H1 (cell line): ENCODE results near the gene GPR135.

Source experiments
- CBX5 ChIP-seq: fragments of 300-800, 300-1000 bp; sonication (generic); IDR thresholded peaks from 2 replicates; pipeline ENCODE4 v1.7.1; 2016; ENCODE audit warnings: antibody characterized with exemption, low read length, low read depth
- EGR1 ChIP-seq: IDR thresholded peaks from 2 replicates; pipeline ENCODE4 v1.6.1; 2011; ENCODE audit warnings: low read depth, low read length, borderline replicate concordance
- FOSL1 ChIP-seq: IDR thresholded peaks from 2 replicates; pipeline ENCODE4 v1.6.1; 2011; ENCODE audit warnings: mild to moderate bottlenecking, low read depth, low read length, moderate library complexity; ENCODE audit not compliant: insufficient read depth
- MAX ChIP-seq: IDR thresholded peaks from 2 replicates; pipeline ENCODE4 v1.6.1; 2012; ENCODE audit warnings: inconsistent platforms
- TF ChIP-seq, protein P1 (sequence below), 3 experiments: IDR thresholded peaks; 1 replicate in 2 of 3; 2 replicates in 1 of 3; pipeline versions ENCODE4 v1.5.1 to v1.6.1; 2011; ENCODE audit warnings: low read length in 3 of 3, mild to moderate bottlenecking in 3 of 3, inconsistent platforms in 2 of 3, low read depth in 1 of 3, moderate library complexity in 1 of 3; ENCODE audit not compliant: insufficient read depth in 1 of 3; ENCODE audit errors: control extremely low read depth in 1 of 3

- TF ChIP-seq MAX (no peak), EGR1 (no peak), FOSL1 (no peak), CBX5 (no peak)
- TF ChIP-seq, protein P1, sequence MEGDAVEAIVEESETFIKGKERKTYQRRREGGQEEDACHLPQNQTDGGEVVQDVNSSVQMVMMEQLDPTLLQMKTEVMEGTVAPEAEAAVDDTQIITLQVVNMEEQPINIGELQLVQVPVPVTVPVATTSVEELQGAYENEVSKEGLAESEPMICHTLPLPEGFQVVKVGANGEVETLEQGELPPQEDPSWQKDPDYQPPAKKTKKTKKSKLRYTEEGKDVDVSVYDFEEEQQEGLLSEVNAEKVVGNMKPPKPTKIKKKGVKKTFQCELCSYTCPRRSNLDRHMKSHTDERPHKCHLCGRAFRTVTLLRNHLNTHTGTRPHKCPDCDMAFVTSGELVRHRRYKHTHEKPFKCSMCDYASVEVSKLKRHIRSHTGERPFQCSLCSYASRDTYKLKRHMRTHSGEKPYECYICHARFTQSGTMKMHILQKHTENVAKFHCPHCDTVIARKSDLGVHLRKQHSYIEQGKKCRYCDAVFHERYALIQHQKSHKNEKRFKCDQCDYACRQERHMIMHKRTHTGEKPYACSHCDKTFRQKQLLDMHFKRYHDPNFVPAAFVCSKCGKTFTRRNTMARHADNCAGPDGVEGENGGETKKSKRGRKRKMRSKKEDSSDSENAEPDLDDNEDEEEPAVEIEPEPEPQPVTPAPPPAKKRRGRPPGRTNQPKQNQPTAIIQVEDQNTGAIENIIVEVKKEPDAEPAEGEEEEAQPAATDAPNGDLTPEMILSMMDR (IDR thresholded peaks at IDR 0.05; ENCODE audit: control extremely low read depth in 1 of 3, insufficient read depth in 1 of 3, low read depth in 1 of 3, low read length in 3 of 3), result no peak
These were observed 27.2 kb upstream of the GPR135 start for GRCh38 chr14:59492384-59492783.
